ENCODE data around the gene CPAMD8.

DNA sequence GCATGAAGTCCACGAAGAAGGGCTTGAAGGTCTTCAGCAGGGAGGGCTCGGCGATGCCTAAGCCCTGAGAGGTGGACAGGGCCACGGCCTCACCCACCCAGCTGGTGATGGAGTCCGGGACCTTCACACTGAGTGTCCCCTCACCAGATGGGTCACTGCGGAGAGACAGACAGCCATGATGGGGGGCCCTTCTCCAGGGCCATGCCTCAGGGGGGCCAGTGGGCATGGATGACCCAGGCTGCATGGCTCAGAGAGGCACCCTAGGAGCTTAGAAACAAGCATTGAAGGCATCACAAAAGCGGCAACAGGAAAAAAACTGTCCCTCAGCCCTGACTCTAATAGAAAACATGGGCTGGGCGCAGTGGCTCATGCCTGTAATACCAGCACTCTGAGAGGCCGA is 74.6 kb downstream of the CPAMD8 start:
- TF ChIP-seq GATA2 (IDR thresholded peaks at IDR 0.05; ENCODE audit: low read depth, low read length) (no peak), GATA3 (IDR thresholded peaks at IDR 0.05; ENCODE audit: low read depth, low read length) (no peak)
